Embryonic facial prominence (tissue), 1 donor: Measurements from ENCODE around the gene NEURL4.

ENCODE experiments used
- DNase-seq: peaks from one replicate; pipeline ENCODE4 v3.0.0-alpha.2; 2016; ENCODE audit errors: extremely low spot score

NEURL4 gene

DNA sequence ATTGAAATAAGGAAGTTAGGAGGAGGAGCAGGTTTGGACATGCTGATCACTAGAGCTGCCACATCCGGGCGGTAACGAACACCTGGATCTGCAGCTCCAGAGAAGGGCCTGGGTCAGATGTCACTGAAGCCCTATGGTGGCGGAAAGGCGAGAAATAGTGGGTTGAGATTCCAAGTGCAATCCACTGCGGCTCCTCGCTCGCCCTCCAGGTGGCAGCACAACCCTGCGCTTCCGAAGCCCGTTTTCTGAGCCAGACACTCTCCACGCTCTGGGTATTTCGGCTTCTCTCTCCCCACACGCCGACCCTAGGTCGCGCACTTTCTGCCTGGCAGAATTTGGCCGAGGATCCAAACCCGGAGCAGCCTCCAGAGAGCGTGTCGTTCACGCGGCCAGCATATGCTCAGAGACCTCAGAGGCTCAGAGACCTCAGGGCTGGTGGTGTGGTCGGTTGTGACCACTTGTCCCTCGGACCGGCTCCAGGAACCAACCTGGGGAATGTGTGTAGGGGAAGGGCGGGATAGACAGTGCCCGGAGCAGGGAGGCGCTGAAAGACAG, 48.5 kb downstream of the NEURL4 start:
- DNase-seq: peak; percentile 58

DNA sequence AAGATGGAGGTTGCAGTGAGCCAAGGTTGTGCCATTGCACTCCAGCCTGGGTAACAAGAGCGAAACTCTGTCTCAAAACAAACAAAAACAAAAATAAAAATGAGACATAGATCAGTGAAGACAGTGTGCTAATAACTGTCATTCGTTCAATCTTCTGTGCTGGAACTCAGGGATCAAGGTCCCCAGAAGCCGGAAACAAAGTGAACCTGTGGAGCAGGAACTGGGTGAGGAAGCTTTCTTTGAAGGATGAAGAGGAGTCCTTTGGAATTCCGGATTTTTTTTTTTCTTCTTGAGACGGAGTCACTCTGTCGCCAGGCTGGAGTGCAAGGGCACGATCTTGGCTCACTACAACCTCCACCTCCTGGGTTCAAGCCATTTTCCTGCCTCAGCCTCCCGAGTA, 49.7 kb downstream of the NEURL4 start:
- no peak for DNase-seq

DNA sequence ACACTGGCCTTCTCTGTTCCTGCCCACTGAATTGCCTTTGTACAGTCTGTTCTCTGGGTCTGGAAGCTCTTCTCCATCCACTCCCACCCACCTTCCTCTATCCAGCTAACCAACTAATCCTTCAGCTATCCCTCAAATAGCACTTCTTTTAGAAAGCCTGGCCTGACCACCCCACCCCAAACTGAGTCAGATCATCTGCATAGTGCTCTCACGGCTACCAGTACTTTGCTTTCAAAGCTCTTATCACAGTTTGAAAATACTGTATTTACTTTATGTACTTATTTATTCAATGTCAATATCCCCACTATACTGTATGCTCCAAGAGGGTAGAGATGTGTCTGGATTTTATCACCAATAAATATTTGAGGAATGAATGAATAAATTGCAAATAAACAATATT, 62.4 kb downstream of the NEURL4 start:
- no peak for DNase-seq
